Mesothelial cell of epicardium (in vitro differentiated cells): ENCODE data around the gene CREG2. TPM values are rescaled to one million over a fixed set of nuclear protein-coding genes. Genes with fewer than 3 reads are reported as not detected.
"Not testable (repeated sequence)": the region's sequence is repeated elsewhere in the genome, so short reads cannot be mapped to it uniquely, and the experiment has no call there.

ENCODE experiments used
- DNase-seq, 2 experiments: peaks; one replicate each; pipeline ENCODE4 v3.0.0; 2021; ENCODE audit warnings: low spot score in 2 of 2; ENCODE audit not compliant: unreplicated experiment in 2 of 2
- H3K27ac Mint-ChIP-seq: 2 replicates; pipeline ENCODE4 v1.8.0; 2021; ENCODE audit warnings: mixed read lengths
- H3K27me3 Mint-ChIP-seq: 2 replicates; pipeline ENCODE4 v1.8.0; 2021; ENCODE audit warnings: low read depth, mixed read lengths
- H3K36me3 Mint-ChIP-seq: 2 replicates; pipeline ENCODE4 v1.8.0; 2021; ENCODE audit warnings: mixed read lengths
- H3K4me1 Mint-ChIP-seq: 2 replicates; pipeline ENCODE4 v1.8.0; 2021; ENCODE audit warnings: mixed read lengths
- H3K4me3 Mint-ChIP-seq: 2 replicates; pipeline ENCODE4 v1.8.0; 2021; ENCODE audit warnings: mild to moderate bottlenecking, moderate library complexity, mixed read lengths
- H3K9me3 Mint-ChIP-seq: 2 replicates; pipeline ENCODE4 v1.8.0; 2021; ENCODE audit warnings: mixed read lengths
- total RNA-seq: library from RNA; stranded (reverse); gene quantifications from 3 replicates; pipeline ENCODE4 v1.2.1, GENCODE V29; 2021
- TF ChIP-seq, protein P1 (sequence below): fragments of 200-600 bp; sonication (generic); IDR thresholded peaks from one replicate; pipeline ENCODE4 v1.5.0; 2021; ENCODE audit warnings: antibody characterized with exemption; ENCODE audit not compliant: unreplicated experiment

Gene CREG2
- total RNA-seq, 1 donor from 2014 or later, result 0.42 TPM

DNA sequence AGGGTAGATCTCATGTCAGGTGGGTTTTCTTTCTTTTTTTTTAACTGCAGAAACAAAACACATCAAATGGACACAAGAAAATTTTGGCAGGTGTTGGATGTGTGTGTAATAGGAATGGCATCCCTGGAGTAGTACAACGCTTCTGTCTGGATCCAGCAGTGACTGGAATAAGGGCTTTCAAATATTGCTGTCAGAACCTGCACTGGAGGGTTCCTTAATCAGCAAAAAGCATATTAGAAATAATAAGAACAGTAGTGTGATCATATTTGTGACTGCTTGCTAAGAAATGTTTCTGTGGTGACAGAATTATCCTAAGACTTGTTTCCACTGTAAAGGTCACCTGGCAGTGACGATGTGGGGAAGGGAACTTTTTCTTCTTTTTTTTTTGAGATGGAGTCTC is 30.8 kb downstream of the CREG2 start:
- no peak overlapping the region for H3K27ac Mint-ChIP-seq
- TF ChIP-seq, protein P1, sequence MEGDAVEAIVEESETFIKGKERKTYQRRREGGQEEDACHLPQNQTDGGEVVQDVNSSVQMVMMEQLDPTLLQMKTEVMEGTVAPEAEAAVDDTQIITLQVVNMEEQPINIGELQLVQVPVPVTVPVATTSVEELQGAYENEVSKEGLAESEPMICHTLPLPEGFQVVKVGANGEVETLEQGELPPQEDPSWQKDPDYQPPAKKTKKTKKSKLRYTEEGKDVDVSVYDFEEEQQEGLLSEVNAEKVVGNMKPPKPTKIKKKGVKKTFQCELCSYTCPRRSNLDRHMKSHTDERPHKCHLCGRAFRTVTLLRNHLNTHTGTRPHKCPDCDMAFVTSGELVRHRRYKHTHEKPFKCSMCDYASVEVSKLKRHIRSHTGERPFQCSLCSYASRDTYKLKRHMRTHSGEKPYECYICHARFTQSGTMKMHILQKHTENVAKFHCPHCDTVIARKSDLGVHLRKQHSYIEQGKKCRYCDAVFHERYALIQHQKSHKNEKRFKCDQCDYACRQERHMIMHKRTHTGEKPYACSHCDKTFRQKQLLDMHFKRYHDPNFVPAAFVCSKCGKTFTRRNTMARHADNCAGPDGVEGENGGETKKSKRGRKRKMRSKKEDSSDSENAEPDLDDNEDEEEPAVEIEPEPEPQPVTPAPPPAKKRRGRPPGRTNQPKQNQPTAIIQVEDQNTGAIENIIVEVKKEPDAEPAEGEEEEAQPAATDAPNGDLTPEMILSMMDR, result no peak
- no peak for DNase-seq
- no peaks in the 10 kb centered on the region for H3K36me3 Mint-ChIP-seq
- no peak overlapping the region for H3K4me3 Mint-ChIP-seq
- no peaks in the 10 kb centered on the region for H3K9me3 Mint-ChIP-seq
- H3K27me3 Mint-ChIP-seq, result no peaks in the 10 kb centered on the region
- peaks cover 27% of the 10 kb centered on the region for H3K4me1 Mint-ChIP-seq

DNA sequence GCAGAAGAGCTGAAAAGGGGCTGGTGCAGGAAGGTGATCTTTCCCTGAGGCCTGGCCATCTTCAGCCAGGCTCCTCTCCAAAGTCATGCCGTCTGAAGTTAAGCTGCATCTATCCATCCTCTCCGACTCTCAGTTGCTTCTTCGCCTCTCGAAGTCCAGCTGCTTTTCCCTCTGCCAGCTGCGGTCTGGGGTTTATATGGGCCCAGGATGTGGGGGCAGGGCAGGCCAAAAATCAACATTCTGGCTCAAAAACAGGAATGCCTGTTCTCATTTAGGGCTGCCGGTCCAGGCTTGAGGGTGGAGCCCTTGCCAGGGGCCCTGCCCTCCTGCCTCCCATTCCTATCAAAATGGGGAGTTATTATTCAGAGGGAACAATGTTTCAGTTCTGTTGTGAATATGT is 31.2 kb downstream of the CREG2 start:
- Mint-ChIP-seq H3K9me3 (no peaks in the 10 kb centered on the region), H3K4me1 (peaks cover 27% of the 10 kb centered on the region), H3K4me3 (no peak overlapping the region), H3K36me3 (no peaks in the 10 kb centered on the region), H3K27ac (no peak overlapping the region), H3K27me3 (no peaks in the 10 kb centered on the region)
- no peak for DNase-seq
- TF ChIP-seq, protein P1, result no peak

DNA sequence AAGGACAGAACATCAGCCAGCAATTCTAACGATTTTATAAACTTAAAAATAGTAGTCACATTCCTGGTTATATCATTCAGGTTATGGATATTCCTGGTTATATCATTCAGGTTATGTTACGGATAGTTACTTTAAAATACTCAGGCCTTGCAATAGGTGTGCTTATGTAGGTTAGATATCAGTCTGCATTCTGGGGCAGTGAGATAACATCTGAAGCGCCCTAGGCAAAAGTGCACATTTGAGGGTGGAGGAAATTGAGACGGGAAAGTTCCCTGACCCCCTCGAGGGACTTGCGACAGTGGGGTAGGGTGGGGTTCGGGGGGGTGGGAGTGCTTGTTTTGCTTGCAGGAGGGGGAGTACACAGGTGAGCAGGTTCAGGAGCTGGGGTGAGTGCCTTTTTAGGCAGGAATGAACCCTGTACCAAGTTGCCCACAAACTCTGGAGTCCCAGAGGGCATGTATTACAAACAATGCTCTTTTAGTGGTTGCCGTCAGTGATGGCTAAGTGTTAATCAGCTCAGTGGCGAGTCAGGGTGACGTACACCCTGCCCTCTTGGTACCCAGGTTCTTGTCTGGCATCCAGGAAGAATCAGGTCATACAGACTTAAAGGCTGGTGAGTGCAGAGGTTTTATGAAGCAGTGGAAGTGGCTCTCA is 31.8 kb downstream of the CREG2 start:
- no peaks in the 10 kb centered on the region for H3K9me3 Mint-ChIP-seq
- H3K27ac Mint-ChIP-seq, result no peak overlapping the region
- no peaks in the 10 kb centered on the region for H3K36me3 Mint-ChIP-seq
- H3K4me3 Mint-ChIP-seq, result no peak overlapping the region
- TF ChIP-seq, protein P1, result no peak
- no peaks in the 10 kb centered on the region for H3K27me3 Mint-ChIP-seq
- H3K4me1 Mint-ChIP-seq, result peaks cover 25% of the 10 kb centered on the region
- no peak for DNase-seq

GRCh38 chr2:101354420-101355311 is 32.6 kb downstream of the CREG2 start:
- TF ChIP-seq, protein P1, result no peak
- H3K36me3 Mint-ChIP-seq, result no peaks in the 10 kb centered on the region
- no peak overlapping the region for H3K4me3 Mint-ChIP-seq
- H3K9me3 Mint-ChIP-seq, result no peaks in the 10 kb centered on the region
- peaks cover 17% of the 10 kb centered on the region for H3K4me1 Mint-ChIP-seq
- no peaks in the 10 kb centered on the region for H3K27me3 Mint-ChIP-seq
- no peak overlapping the region for H3K27ac Mint-ChIP-seq
- no peak for DNase-seq

- peaks cover 11% of the 10 kb centered on the region for H3K4me1 Mint-ChIP-seq
- not testable (repeated sequence) for DNase-seq, H3K27me3 Mint-ChIP-seq, H3K9me3 Mint-ChIP-seq, H3K36me3 Mint-ChIP-seq, H3K27ac Mint-ChIP-seq, H3K4me3 Mint-ChIP-seq
These were observed 34.7 kb downstream of the CREG2 start for GRCh38 chr2:101352631-101353030.

- Mint-ChIP-seq H3K4me1 (peaks cover 6% of the 10 kb centered on the region), H3K27me3 (no peaks in the 10 kb centered on the region), H3K27ac (no peak overlapping the region), H3K4me3 (no peak overlapping the region), H3K9me3 (no peaks in the 10 kb centered on the region), H3K36me3 (no peaks in the 10 kb centered on the region)
- no peak for DNase-seq
- TF ChIP-seq, protein P1, result no peak
These were observed 36.1 kb downstream of the CREG2 start for GRCh38 chr2:101351207-101351606.
